Lung (tissue), 13 donors: ENCODE measurements around the gene TAF11L12. TPM values are rescaled to one million over a fixed set of nuclear protein-coding genes. Genes with fewer than 3 reads are reported as not detected.

Source experiments
- ATAC-seq: fragments of 200-7000 bp; cut with Tn5 transposase; one replicate; pipeline ENCODE4 v1.9.1; 2020; ENCODE audit warnings: moderate number of reproducible peaks; ENCODE audit not compliant: insufficient read depth, low FRiP score
- DNase-seq, 3 donors: peaks; one replicate each; pipeline ENCODE4 v3.0.0-alpha.2; 2013 to 2017
- H3K27ac ChIP-seq, 2 donors: one replicate each; pipeline ENCODE4 v1.5.1; 2013; ENCODE audit warnings: mild to moderate bottlenecking in 2 of 2, moderate library complexity in 2 of 2, control low read depth in 1 of 2, inconsistent platforms in 1 of 2, low read depth in 1 of 2, low read length in 1 of 2
- H3K27me3 ChIP-seq, 3 donors: one replicate each; pipeline ENCODE4 v1.5.1; 2013; ENCODE audit warnings: low read length in 2 of 3; ENCODE audit not compliant: control insufficient read depth in 3 of 3, insufficient read depth in 3 of 3
- H3K36me3 ChIP-seq, 4 donors: one replicate each; pipeline ENCODE4 v1.5.1; 2013; ENCODE audit warnings: low read length in 4 of 4, mild to moderate bottlenecking in 1 of 4, moderate library complexity in 1 of 4; ENCODE audit not compliant: control insufficient read depth in 4 of 4, insufficient read depth in 4 of 4
- H3K4me1 ChIP-seq, 5 donors: one replicate each; pipeline ENCODE4 v1.5.1; 2013; ENCODE audit warnings: low read length in 5 of 5, mild to moderate bottlenecking in 2 of 5, moderate library complexity in 1 of 5; ENCODE audit not compliant: control insufficient read depth in 5 of 5, insufficient read depth in 5 of 5
- H3K4me3 ChIP-seq: one replicate; pipeline ENCODE4 v1.5.1; 2013; ENCODE audit warnings: mild to moderate bottlenecking, control low read depth, moderate library complexity
- H3K9ac ChIP-seq, 2 donors: one replicate each; pipeline ENCODE4 v1.5.1; 2013; ENCODE audit warnings: low read length in 2 of 2, control low read depth in 1 of 2; ENCODE audit not compliant: insufficient read depth in 1 of 2
- H3K9me3 ChIP-seq, 4 donors: one replicate each; pipeline ENCODE4 v1.5.1; 2013; ENCODE audit warnings: low read length in 3 of 4, mild to moderate bottlenecking in 1 of 4, moderate library complexity in 1 of 4; ENCODE audit not compliant: control insufficient read depth in 4 of 4, insufficient read depth in 3 of 4
- WGBS, 2 donors: extraction: QIAGEN DNeasy Blood & Tissue Kit; methylation state at CpG; one replicate each; pipeline ENCODE4 v1.1.7; 2013; 5-methylcytosine and 5-hydroxymethylcytosine counted together
- polyA plus RNA-seq, 2 donors: library from polyadenylated mRNA; stranded (reverse); fragments of 200-250 nt; gene quantifications; one replicate each; pipeline ENCODE4 v1.2.1, GENCODE V29; 2013
- small RNA-seq: library from RNA; depleted of rRNA; stranded (forward); fragments of <200 nt; gene quantifications from one replicate; pipeline ENCODE3, GENCODE V24; 2014; ENCODE audit warnings: low replicate concordance
- total RNA-seq, 2 donors: library from RNA; depleted of rRNA in 1 of 2; stranded (reverse); fragments of >200 nt in 1 of 2; gene quantifications; one replicate each; pipeline ENCODE4 v1.2.1, GENCODE V29; 2014 to 2021
- TF ChIP-seq, protein P1 (sequence below): IDR thresholded peaks from 2 replicates; pipeline ENCODE4 v1.5.1; 2012; ENCODE audit warnings: mild to moderate bottlenecking; ENCODE audit errors: control extremely low read depth, extremely low read depth
- donor health status: control.
- donor health status: control.
- donor health status: Bipolar disorder and iron deficiency.
- donor health status: healthy.
- donor health status: DM: yes; HTN: yes; CAD: no.

Gene TAF11L12
- total and polyA plus RNA-seq, 4 donors: not detected

DNA sequence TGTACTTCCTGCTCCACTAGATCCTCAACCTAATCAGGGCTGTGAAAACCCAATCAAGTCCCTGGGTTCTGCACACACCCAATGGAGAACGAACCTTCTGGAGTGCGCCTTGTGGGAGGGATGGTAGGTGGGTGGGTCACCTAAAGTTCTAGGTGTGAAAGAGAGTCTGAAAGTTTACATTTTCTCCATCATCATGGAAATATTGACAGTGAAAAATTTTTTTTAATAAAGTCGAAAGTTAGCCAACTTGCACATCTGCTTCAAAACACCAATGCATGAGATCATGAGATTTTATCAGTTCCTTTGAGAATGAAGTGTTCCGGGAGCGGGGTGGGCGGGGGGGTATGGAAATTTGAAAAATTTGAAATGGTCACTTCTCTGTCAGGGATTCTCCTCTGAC, 45.7 kb downstream of the TAF11L12 start:
- ATAC-seq (no peak), DNase-seq (no peak)
- Histone ChIP-seq H3K27ac (no peak overlapping the region), H3K27me3 (no peaks in the 10 kb centered on the region), H3K4me3 (no peak overlapping the region), H3K4me1 (no peaks in the 10 kb centered on the region), H3K36me3 (no peaks in the 10 kb centered on the region), H3K9ac (no peak overlapping the region), H3K9me3 (peaks cover 0 to 2% (median 0%) of the 10 kb centered on the region in 4 donors)
- TF ChIP-seq, protein P1, sequence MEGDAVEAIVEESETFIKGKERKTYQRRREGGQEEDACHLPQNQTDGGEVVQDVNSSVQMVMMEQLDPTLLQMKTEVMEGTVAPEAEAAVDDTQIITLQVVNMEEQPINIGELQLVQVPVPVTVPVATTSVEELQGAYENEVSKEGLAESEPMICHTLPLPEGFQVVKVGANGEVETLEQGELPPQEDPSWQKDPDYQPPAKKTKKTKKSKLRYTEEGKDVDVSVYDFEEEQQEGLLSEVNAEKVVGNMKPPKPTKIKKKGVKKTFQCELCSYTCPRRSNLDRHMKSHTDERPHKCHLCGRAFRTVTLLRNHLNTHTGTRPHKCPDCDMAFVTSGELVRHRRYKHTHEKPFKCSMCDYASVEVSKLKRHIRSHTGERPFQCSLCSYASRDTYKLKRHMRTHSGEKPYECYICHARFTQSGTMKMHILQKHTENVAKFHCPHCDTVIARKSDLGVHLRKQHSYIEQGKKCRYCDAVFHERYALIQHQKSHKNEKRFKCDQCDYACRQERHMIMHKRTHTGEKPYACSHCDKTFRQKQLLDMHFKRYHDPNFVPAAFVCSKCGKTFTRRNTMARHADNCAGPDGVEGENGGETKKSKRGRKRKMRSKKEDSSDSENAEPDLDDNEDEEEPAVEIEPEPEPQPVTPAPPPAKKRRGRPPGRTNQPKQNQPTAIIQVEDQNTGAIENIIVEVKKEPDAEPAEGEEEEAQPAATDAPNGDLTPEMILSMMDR: no peak
- 72 to 76% methylated on average over 6 of the region's 6 CpGs for WGBS, 2 donors

Small RNAs within 50 kb of the gene (small RNA-seq; reads per million reads assigned to genes)
- gene AC233724.1 (not detected), gene AC233724.2 (not detected), gene AC233724.3 (not detected), gene AC233724.4 (not detected), gene AC233724.6 (not detected), gene AC233724.7 (not detected)

Other genes with a start within 250 kb of the TAF11L12 start
- gene TAF11L2, start 112.2 kb upstream of the TAF11L12 start, total RNA-seq: not detected
- under 1 TPM in 1 of 2 donors, not detected in 1; 0.29 TPM for gene TAF11L2, start 112.2 kb upstream of the TAF11L12 start, polyA plus RNA-seq
- gene TAF11L3, start 92.0 kb upstream of the TAF11L12 start, total RNA-seq: not detected
- gene TAF11L3, start 92.0 kb upstream of the TAF11L12 start, polyA plus RNA-seq: not detected
- not detected for gene TAF11L4, start 88.6 kb upstream of the TAF11L12 start, total RNA-seq
- not detected for gene TAF11L4, start 88.6 kb upstream of the TAF11L12 start, polyA plus RNA-seq
- gene TAF11L5, start 85.2 kb upstream of the TAF11L12 start, total RNA-seq: not detected
- not detected for gene TAF11L5, start 85.2 kb upstream of the TAF11L12 start, polyA plus RNA-seq
- not detected for gene TAF11L6, start 81.7 kb upstream of the TAF11L12 start, total RNA-seq
- not detected for gene TAF11L6, start 81.7 kb upstream of the TAF11L12 start, polyA plus RNA-seq
- not detected for gene TAF11L7, start 24.6 kb upstream of the TAF11L12 start, total RNA-seq
- gene TAF11L7, start 24.6 kb upstream of the TAF11L12 start, polyA plus RNA-seq: not detected
- not detected for gene TAF11L8, start 19.4 kb upstream of the TAF11L12 start, total RNA-seq
- not detected for gene TAF11L8, start 19.4 kb upstream of the TAF11L12 start, polyA plus RNA-seq
- not detected for gene TAF11L9, start 16.0 kb upstream of the TAF11L12 start, total RNA-seq
- gene TAF11L9, start 16.0 kb upstream of the TAF11L12 start, polyA plus RNA-seq: not detected
- gene TAF11L10, start 12.6 kb upstream of the TAF11L12 start, total RNA-seq: not detected
- not detected for gene TAF11L10, start 12.6 kb upstream of the TAF11L12 start, polyA plus RNA-seq
- not detected for gene TAF11L11, start 6.2 kb upstream of the TAF11L12 start, total RNA-seq
- not detected for gene TAF11L11, start 6.2 kb upstream of the TAF11L12 start, polyA plus RNA-seq
- gene TAF11L13, start 21.7 kb downstream of the TAF11L12 start, total RNA-seq: not detected
- gene TAF11L13, start 21.7 kb downstream of the TAF11L12 start, polyA plus RNA-seq: not detected
- not detected for gene TAF11L14, start 24.1 kb downstream of the TAF11L12 start, total RNA-seq
- gene TAF11L14, start 24.1 kb downstream of the TAF11L12 start, polyA plus RNA-seq: not detected